HFFc6 (cell line): ENCODE measurements around the gene PIMREG. TPM values are rescaled to one million over a fixed set of nuclear protein-coding genes. Genes with fewer than 3 reads are reported as not detected.

Experiments used
- DNase-seq: peaks from one replicate; pipeline ENCODE4 v3.0.0-alpha.2; 2018
- H3K27ac Mint-ChIP-seq: 2 replicates; pipeline ENCODE4 v1.8.0; 2020; ENCODE audit warnings: mild to moderate bottlenecking, mixed read lengths
- H3K27me3 Mint-ChIP-seq: 2 replicates; pipeline ENCODE4 v1.8.0; 2021; ENCODE audit warnings: mild to moderate bottlenecking, moderate library complexity, mixed read lengths; ENCODE audit not compliant: insufficient read depth
- H3K36me3 Mint-ChIP-seq: 2 replicates; pipeline ENCODE4 v1.8.0; 2021; ENCODE audit warnings: low read depth, mixed read lengths
- H3K4me1 Mint-ChIP-seq: 2 replicates; pipeline ENCODE4 v1.8.0; 2020; ENCODE audit warnings: low read depth, mixed read lengths
- H3K4me3 Mint-ChIP-seq: 2 replicates; pipeline ENCODE4 v1.8.0; 2020; ENCODE audit warnings: mild to moderate bottlenecking, moderate library complexity, mixed read lengths
- H3K9me3 Mint-ChIP-seq: 2 replicates; pipeline ENCODE4 v1.8.0; 2020; ENCODE audit warnings: mild to moderate bottlenecking, mixed read lengths
- total RNA-seq, 6 experiments: library from RNA; stranded (reverse); fragmentation: NEBNext Ultra II Directional; extraction: Animal tissue kit (Norgen Biotek cat#: 25700); gene quantifications; 2 replicates in 1 of 6; 3 replicates in 5 of 6; pipeline ENCODE4 v1.2.3, GENCODE V29; 2021
- TF ChIP-seq, protein P1 (sequence below): fragments of 200-600 bp; sonication (generic); IDR thresholded peaks from 2 replicates; pipeline ENCODE4 v1.5.0; 2021; ENCODE audit warnings: antibody characterized with exemption, mild to moderate bottlenecking

The PIMREG gene
- total RNA-seq, 6 experiments from 2014 or later = 17.0 to 42.5 (median 38.7) TPM

DNA sequence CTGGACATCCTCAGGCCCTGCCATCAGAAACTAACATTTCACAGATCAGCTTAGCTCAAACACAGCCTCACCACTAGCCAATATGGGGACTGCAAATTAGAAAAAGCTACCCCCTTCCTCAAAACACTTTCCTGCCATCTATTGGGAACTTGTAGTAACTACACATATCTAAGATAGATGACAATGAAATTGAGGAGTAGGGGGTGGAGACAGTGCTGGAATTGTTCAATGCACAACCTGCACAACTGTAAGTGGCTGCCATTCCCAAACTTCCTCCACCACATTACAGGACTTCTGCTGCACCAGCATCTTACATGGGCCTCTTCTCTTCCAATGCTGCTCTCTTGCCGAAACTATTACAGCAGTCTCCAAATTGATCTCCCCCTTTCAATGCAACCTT lies 31.2 kb upstream of the PIMREG start:
- TF ChIP-seq, protein P1, sequence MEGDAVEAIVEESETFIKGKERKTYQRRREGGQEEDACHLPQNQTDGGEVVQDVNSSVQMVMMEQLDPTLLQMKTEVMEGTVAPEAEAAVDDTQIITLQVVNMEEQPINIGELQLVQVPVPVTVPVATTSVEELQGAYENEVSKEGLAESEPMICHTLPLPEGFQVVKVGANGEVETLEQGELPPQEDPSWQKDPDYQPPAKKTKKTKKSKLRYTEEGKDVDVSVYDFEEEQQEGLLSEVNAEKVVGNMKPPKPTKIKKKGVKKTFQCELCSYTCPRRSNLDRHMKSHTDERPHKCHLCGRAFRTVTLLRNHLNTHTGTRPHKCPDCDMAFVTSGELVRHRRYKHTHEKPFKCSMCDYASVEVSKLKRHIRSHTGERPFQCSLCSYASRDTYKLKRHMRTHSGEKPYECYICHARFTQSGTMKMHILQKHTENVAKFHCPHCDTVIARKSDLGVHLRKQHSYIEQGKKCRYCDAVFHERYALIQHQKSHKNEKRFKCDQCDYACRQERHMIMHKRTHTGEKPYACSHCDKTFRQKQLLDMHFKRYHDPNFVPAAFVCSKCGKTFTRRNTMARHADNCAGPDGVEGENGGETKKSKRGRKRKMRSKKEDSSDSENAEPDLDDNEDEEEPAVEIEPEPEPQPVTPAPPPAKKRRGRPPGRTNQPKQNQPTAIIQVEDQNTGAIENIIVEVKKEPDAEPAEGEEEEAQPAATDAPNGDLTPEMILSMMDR = peak; percentile 73
- no peaks in the 10 kb centered on the region for H3K9me3 Mint-ChIP-seq
- H3K36me3 Mint-ChIP-seq = no peaks in the 10 kb centered on the region
- peaks cover 51% of the 10 kb centered on the region for H3K27me3 Mint-ChIP-seq
- no peak overlapping the region for H3K4me3 Mint-ChIP-seq
- no peaks in the 10 kb centered on the region for H3K4me1 Mint-ChIP-seq
- DNase-seq = peak; percentile 52
- no peak overlapping the region for H3K27ac Mint-ChIP-seq

DNA sequence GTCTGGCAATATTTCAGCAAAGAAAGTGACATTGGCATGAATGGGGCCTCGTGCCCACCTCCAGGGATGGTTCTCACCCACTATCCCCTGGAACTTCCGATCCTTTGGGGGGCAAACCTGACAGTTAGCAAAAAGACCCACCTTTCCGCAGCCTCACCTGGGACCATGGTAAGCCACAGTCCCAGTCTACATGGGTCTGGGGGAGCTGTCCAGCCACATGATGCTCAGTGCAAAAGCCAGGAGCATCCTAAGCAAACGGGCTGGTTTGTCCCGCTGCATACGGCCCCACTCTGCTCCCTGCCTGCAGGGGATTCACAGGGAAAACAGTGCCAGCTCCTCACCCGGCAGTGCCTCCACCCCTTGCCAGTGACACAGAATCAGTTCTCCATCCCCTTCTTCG lies 28.6 kb upstream of the PIMREG start:
- Mint-ChIP-seq H3K36me3 (no peaks in the 10 kb centered on the region), H3K9me3 (no peaks in the 10 kb centered on the region), H3K27ac (no peak overlapping the region), H3K27me3 (peaks cover 33% of the 10 kb centered on the region), H3K4me1 (no peaks in the 10 kb centered on the region), H3K4me3 (no peak overlapping the region)
- TF ChIP-seq, protein P1 = no peak
- DNase-seq = no peak

DNA sequence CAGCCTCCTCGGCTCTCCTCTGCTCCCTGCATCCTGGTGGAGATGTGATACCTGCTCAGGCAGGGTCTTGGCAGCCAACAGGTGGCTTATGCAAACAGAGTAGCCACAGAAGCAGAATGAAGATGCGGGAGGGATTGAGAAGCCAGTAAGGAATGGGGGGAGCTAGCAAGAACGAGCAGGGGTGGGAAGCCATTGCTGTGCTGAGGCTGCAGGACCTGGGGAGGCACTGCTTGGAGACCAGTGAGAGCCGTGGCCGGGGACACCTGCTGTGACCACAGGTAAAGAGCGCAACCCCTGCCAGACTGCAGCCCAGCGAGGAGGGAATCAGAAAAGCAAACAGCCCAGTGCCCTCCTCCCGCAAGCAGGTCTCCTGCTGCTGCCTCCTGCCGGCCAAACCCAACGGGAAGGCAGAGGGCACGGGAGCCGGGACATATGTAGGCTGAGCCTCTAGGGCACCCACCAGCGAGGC lies 24.0 kb upstream of the PIMREG start:
- Mint-ChIP-seq H3K4me3 (no peak overlapping the region), H3K27me3 (peaks cover 35% of the 10 kb centered on the region), H3K27ac (no peak overlapping the region), H3K4me1 (peaks cover 7% of the 10 kb centered on the region), H3K9me3 (no peaks in the 10 kb centered on the region), H3K36me3 (no peaks in the 10 kb centered on the region)
- TF ChIP-seq, protein P1 = peak; percentile 55; the same call in 1 of the 2 replicates
- DNase-seq = no peak

DNA sequence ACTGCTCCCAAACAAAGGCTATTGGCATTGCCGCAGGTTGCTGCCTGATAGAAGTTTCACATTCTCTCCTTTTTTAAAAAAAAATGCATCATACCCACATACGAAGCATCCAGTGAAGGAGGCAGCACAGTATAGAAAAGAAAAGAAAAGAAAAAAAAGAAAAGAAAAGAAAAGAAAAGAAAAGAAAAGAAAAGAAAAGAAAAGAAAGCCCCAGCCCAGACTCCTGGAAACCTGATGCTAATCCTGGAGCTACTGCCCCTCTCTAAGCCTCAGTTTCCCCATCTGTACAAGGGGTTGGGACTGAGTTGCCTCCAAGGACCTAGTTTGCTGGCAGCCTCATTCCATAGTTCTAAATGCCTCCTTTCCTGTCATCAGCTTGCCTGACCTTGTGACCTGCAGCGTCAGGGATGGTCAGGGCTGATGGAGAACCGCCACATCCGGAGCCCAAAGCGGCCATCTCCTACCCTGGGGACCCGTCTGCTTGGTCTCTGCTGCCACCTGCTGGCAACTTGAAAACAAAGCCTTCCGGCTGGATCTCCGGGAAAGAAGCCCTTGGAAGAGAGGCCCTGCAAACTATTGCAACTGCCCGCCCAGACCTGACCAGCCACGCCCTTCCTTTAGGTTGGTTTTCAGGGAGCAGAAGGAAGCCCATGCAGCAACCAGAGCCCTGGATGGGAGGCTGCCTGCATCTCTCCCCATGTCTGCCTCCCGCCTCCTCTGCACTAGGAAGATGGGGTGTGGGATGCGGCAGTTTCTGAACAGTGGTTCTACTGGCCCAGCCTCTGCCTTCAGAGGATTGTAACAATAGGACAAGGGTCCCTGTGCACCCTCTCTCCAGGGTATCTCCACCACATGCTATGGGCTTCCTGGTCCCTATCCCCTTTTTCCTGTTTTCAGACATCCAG lies 22.3 kb upstream of the PIMREG start:
- DNase-seq = peak; percentile 58
- no peaks in the 10 kb centered on the region for H3K9me3 Mint-ChIP-seq
- TF ChIP-seq, protein P1 = peak; percentile 93

DNA sequence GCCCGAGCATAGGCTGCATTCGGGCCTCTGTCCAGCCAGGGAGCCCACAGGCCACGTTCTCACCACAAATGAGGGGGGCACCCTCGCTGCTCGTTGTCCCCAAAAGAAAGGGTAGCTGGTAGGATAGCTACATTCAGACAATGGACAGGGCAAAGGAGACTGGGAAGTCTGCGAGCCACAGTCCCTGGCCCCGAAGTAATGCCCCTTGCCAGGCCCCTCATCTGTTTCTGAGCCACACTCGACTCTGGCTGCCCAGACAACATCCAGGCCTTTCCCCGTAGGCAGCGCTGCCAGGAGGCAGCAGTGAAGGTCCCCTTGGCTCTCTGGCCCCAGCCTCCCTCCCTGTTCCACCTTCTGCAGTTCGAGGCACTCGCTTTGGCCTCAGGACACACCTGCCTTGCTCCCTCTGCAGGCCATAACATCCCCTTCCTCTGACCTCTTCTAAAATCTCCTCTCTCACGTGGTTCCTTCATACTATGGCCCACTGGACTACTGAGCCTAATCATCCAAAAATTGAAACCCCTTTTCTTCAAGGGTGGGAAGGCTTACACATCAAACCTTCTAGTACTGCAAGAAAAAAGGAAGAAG lies 21.5 kb upstream of the PIMREG start:
- H3K27me3 Mint-ChIP-seq = peaks cover 24% of the 10 kb centered on the region
- no peak overlapping the region for H3K27ac Mint-ChIP-seq
- H3K9me3 Mint-ChIP-seq = no peaks in the 10 kb centered on the region
- peaks cover 14% of the 10 kb centered on the region for H3K4me1 Mint-ChIP-seq
- TF ChIP-seq, protein P1 = no peak
- H3K36me3 Mint-ChIP-seq = no peaks in the 10 kb centered on the region
- no peak for DNase-seq
- no peak overlapping the region for H3K4me3 Mint-ChIP-seq

More for the DNA sequence above, 22.3 kb upstream of the PIMREG start:
- Mint-ChIP-seq H3K27ac (no peak overlapping the region), H3K4me3 (no peak overlapping the region), H3K4me1 (peaks cover 7% of the 10 kb centered on the region), H3K36me3 (no peaks in the 10 kb centered on the region), H3K27me3 (peaks cover 26% of the 10 kb centered on the region)
